ENCODE data around the gene RNU6-8. TPM values are rescaled to one million over a fixed set of nuclear protein-coding genes. Genes with fewer than 3 reads are reported as not detected.

RNU6-8 gene
- total and polyA plus RNA-seq, 10 of the 15 experiments (the other 5 are each of a cell fraction or from before 2014, with no cell fraction given), result not detected

DNA sequence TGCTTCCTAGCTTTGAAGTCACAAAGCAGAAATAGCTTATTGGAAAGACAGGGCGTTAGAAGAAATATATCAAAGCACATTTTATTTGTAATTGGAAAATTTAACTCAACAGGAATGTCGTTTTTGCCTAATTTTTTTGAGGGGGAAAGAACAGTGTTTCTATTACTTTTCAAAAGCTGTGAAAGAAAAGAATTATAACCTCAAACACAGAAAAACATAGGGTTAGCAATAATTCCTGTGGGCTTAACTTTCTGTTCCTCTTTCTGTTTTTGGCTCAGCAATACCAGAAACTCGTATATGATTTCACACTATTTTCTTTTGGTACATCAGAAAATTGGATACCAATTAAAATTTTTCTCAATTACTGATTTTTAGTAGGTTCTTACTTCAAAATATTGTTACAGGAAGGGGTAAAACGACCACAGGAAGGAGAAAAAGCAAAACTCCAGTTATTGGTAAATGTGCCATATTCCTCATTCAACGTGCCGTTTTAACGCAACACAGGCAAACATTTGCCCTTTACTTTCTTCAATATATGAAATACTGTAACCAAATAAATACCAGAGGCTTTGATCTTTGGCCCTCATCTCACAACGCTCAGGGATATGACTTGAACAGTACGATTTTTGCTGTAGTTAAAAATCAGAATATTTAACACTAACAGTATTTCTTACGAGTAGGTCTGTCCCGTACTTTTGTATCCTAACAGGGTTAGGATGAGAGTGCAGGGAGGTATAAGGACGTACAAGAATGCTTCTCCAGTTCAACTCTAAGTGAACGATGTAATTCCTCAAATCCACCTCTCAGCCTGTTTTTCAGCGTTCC is 2.5 kb downstream of the RNU6-8 start (continued):
- TF ChIP-seq ZNF274 (IDR thresholded peaks at IDR 0.05; ENCODE audit: insufficient read depth, insufficient read length) (no peak), NFYA (IDR thresholded peaks at IDR 0.05; ENCODE audit: borderline replicate concordance, low read depth, low read length) (no peak), CHD4 (IDR thresholded peaks at IDR 0.05) (no peak), NR2C2 (IDR thresholded peaks at IDR 0.05; ENCODE audit: borderline replicate concordance, control insufficient read depth, insufficient read length, low read depth) (no peak), TCF3 (IDR thresholded peaks at IDR 0.05; ENCODE audit: borderline replicate concordance, insufficient read depth, low read depth, low read length) (no peak), HDAC6 (IDR thresholded peaks at IDR 0.05; ENCODE audit: unreplicated experiment) (no peak), KDM1A (IDR thresholded peaks at IDR 0.05; ENCODE audit: borderline replicate concordance) (no peak), IKZF1 (conservative IDR thresholded peaks at IDR 0.05) (peak; percentile 73), RBBP5 (conservative IDR thresholded peaks at IDR 0.05) (no peak), RFX5 (IDR thresholded peaks at IDR 0.05; ENCODE audit: low read depth, low read length) (no peak)
- TF ChIP-seq, protein P1, sequence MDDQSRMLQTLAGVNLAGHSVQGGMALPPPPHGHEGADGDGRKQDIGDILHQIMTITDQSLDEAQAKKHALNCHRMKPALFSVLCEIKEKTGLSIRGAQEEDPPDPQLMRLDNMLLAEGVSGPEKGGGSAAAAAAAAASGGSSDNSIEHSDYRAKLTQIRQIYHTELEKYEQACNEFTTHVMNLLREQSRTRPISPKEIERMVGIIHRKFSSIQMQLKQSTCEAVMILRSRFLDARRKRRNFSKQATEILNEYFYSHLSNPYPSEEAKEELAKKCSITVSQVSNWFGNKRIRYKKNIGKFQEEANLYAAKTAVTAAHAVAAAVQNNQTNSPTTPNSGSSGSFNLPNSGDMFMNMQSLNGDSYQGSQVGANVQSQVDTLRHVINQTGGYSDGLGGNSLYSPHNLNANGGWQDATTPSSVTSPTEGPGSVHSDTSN (IDR thresholded peaks at IDR 0.05; ENCODE audit: insufficient replicate concordance, low read depth, low read length), result no peak
- TF ChIP-seq, protein P2, sequence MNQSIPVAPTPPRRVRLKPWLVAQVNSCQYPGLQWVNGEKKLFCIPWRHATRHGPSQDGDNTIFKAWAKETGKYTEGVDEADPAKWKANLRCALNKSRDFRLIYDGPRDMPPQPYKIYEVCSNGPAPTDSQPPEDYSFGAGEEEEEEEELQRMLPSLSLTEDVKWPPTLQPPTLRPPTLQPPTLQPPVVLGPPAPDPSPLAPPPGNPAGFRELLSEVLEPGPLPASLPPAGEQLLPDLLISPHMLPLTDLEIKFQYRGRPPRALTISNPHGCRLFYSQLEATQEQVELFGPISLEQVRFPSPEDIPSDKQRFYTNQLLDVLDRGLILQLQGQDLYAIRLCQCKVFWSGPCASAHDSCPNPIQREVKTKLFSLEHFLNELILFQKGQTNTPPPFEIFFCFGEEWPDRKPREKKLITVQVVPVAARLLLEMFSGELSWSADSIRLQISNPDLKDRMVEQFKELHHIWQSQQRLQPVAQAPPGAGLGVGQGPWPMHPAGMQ (IDR thresholded peaks at IDR 0.05; ENCODE audit: borderline replicate concordance), result no peak
- TF ChIP-seq, protein P3, sequence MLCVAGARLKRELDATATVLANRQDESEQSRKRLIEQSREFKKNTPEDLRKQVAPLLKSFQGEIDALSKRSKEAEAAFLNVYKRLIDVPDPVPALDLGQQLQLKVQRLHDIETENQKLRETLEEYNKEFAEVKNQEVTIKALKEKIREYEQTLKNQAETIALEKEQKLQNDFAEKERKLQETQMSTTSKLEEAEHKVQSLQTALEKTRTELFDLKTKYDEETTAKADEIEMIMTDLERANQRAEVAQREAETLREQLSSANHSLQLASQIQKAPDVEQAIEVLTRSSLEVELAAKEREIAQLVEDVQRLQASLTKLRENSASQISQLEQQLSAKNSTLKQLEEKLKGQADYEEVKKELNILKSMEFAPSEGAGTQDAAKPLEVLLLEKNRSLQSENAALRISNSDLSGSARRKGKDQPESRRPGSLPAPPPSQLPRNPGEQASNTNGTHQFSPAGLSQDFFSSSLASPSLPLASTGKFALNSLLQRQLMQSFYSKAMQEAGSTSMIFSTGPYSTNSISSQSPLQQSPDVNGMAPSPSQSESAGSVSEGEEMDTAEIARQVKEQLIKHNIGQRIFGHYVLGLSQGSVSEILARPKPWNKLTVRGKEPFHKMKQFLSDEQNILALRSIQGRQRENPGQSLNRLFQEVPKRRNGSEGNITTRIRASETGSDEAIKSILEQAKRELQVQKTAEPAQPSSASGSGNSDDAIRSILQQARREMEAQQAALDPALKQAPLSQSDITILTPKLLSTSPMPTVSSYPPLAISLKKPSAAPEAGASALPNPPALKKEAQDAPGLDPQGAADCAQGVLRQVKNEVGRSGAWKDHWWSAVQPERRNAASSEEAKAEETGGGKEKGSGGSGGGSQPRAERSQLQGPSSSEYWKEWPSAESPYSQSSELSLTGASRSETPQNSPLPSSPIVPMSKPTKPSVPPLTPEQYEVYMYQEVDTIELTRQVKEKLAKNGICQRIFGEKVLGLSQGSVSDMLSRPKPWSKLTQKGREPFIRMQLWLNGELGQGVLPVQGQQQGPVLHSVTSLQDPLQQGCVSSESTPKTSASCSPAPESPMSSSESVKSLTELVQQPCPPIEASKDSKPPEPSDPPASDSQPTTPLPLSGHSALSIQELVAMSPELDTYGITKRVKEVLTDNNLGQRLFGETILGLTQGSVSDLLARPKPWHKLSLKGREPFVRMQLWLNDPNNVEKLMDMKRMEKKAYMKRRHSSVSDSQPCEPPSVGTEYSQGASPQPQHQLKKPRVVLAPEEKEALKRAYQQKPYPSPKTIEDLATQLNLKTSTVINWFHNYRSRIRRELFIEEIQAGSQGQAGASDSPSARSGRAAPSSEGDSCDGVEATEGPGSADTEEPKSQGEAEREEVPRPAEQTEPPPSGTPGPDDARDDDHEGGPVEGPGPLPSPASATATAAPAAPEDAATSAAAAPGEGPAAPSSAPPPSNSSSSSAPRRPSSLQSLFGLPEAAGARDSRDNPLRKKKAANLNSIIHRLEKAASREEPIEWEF (IDR thresholded peaks at IDR 0.05; ENCODE audit: insufficient replicate concordance, low read depth, low read length), result peak; percentile 55
- TF ChIP-seq, protein P4, sequence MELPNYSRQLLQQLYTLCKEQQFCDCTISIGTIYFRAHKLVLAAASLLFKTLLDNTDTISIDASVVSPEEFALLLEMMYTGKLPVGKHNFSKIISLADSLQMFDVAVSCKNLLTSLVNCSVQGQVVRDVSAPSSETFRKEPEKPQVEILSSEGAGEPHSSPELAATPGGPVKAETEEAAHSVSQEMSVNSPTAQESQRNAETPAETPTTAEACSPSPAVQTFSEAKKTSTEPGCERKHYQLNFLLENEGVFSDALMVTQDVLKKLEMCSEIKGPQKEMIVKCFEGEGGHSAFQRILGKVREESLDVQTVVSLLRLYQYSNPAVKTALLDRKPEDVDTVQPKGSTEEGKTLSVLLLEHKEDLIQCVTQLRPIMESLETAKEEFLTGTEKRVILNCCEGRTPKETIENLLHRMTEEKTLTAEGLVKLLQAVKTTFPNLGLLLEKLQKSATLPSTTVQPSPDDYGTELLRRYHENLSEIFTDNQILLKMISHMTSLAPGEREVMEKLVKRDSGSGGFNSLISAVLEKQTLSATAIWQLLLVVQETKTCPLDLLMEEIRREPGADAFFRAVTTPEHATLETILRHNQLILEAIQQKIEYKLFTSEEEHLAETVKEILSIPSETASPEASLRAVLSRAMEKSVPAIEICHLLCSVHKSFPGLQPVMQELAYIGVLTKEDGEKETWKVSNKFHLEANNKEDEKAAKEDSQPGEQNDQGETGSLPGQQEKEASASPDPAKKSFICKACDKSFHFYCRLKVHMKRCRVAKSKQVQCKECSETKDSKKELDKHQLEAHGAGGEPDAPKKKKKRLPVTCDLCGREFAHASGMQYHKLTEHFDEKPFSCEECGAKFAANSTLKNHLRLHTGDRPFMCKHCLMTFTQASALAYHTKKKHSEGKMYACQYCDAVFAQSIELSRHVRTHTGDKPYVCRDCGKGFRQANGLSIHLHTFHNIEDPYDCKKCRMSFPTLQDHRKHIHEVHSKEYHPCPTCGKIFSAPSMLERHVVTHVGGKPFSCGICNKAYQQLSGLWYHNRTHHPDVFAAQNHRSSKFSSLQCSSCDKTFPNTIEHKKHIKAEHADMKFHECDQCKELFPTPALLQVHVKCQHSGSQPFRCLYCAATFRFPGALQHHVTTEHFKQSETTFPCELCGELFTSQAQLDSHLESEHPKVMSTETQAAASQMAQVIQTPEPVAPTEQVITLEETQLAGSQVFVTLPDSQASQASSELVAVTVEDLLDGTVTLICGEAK (IDR thresholded peaks at IDR 0.05; ENCODE audit: borderline replicate concordance), result no peak
- TF ChIP-seq, protein P5, sequence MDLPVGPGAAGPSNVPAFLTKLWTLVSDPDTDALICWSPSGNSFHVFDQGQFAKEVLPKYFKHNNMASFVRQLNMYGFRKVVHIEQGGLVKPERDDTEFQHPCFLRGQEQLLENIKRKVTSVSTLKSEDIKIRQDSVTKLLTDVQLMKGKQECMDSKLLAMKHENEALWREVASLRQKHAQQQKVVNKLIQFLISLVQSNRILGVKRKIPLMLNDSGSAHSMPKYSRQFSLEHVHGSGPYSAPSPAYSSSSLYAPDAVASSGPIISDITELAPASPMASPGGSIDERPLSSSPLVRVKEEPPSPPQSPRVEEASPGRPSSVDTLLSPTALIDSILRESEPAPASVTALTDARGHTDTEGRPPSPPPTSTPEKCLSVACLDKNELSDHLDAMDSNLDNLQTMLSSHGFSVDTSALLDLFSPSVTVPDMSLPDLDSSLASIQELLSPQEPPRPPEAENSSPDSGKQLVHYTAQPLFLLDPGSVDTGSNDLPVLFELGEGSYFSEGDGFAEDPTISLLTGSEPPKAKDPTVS (IDR thresholded peaks at IDR 0.05; ENCODE audit: low read depth, low read length), result no peak

Data from GM12878 (cell line).